Islet precursor cell (in vitro differentiated cells): ENCODE measurements around the gene ATXN7L1.

ENCODE experiments used
- DNase-seq: peaks from one replicate; pipeline ENCODE4 v3.0.0-alpha.2; 2018

The ATXN7L1 gene, protein sequence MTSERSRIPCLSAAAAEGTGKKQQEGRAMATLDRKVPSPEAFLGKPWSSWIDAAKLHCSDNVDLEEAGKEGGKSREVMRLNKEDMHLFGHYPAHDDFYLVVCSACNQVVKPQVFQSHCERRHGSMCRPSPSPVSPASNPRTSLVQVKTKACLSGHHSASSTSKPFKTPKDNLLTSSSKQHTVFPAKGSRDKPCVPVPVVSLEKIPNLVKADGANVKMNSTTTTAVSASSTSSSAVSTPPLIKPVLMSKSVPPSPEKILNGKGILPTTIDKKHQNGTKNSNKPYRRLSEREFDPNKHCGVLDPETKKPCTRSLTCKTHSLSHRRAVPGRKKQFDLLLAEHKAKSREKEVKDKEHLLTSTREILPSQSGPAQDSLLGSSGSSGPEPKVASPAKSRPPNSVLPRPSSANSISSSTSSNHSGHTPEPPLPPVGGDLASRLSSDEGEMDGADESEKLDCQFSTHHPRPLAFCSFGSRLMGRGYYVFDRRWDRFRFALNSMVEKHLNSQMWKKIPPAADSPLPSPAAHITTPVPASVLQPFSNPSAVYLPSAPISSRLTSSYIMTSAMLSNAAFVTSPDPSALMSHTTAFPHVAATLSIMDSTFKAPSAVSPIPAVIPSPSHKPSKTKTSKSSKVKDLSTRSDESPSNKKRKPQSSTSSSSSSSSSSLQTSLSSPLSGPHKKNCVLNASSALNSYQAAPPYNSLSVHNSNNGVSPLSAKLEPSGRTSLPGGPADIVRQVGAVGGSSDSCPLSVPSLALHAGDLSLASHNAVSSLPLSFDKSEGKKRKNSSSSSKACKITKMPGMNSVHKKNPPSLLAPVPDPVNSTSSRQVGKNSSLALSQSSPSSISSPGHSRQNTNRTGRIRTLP

DNA sequence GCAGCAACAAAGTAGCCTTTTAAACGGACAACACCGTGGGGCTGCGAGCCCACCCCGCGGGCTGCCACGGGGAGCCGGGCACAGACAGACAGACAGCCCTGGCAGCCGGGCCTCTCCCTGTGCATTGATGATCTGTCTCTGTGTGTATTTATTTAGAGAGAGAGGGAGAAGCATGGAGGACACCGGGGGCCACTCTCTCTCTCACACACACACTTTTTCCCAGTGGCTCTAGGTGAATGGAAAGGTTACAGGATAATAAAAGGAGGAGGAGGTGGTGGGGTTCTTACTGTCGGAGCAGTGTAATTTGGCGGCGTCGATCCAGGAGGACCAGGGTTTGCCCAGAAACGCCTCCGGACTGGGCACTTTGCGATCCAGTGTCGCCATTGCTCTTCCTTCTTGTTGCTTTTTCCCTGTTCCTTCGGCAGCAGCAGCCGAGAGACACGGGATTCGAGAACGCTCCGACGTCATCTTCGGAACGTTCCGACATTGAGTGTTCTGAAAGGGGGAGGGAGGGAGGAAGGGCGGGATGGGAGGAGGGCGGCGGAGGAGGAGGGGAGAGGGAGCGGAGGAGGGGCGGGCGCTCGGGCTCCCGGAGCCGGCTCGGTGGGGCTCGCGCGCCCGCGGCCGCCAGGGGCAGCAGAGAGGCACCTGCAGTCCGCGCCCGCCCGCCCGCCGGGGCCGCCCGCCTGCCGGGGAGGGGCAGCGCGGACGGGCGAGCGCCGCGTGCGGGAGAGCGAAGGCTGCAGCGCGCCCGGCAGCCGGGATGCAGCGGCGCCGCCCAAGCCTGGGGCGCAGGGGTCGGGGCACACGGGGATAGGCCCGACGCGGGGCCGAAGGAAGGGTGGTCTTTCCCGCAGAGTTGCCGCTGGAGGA, at the start of gene ATXN7L1:
Gene ATXN7L1, minus strand, starts transcription at position 509 of the 873 bp plus-strand sequence. Its CDS starts 41 bp downstream, at position 468.
- DNase-seq = peak; percentile 98

DNA sequence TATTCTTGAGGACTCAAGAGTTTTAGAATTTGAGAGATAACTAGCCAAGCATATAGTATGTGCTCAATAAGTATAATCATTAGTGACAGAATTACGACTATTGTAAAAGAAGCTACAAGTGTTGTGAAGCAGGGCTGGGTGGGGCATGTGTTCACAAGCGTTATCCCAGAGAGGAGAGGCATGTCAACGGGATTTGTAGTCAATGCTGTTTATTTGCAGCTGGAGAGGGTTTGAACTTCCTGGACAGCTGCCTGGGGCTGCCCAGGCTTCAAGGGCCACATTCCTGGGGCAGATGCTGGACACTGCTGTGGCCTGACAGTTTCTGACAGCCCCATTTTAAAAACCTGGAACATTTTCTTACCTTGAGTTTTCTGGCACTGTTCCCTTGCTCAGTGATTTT, 49.7 kb upstream of the ATXN7L1 start:
- DNase-seq = no peak

DNA sequence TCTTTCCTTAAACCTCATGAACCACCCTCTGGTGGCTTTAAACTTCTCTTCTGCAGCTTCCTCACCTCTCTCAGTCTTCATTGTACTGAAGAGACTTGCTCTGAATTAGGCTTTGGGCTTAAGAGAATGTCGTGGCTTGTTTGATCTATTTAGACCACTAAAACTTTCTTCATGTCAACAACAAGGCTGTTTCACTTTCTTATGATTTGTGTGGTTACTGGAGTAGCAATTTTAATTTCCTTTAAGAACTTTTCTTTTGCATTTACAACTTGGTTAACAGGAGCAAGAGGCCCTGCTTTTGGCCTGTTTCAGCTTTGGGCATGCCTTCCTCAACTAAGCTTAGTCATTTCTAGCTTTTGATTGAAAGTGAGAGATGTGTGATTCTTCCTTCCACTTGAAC, 48.5 kb upstream of the ATXN7L1 start:
- no peak for DNase-seq

DNA sequence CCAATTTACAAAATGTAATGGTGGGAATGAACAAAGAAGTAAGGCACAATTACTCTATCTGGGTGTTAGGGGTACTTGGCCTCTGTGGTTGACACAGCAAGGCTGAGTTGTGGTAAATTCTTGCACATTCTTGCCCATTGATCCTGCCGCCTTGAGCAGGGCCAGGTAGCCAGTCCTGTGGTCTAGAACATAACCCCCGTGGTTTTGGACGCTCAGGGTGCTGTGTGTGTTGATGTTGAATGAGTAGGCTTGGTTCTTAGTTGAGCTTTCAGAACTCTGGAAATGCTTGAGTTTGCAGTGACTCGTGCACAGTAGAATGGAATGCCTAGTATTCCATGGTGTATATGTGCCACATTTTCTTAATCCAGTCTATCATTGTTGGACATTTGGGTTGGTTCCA, 44.4 kb upstream of the ATXN7L1 start:
- no peak for DNase-seq

DNA sequence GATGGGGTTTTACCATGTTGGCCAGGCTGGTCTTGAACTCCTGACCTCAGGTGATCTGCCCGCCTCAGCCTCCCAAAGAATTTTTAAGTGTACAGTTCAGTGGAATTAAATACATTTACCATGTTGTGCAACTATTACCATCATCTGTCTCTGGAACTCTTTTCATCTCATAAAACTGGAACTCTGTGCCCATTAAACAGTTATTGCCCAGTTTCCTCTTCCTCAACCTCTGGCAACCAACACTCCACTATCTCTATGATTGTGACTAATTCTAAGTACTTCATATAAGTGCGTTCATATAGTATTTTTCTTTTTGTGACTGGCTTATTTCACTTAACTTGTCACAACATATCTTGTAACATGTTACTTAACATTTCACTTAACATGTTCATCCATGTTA, 41.3 kb upstream of the ATXN7L1 start:
- DNase-seq = no peak

DNA sequence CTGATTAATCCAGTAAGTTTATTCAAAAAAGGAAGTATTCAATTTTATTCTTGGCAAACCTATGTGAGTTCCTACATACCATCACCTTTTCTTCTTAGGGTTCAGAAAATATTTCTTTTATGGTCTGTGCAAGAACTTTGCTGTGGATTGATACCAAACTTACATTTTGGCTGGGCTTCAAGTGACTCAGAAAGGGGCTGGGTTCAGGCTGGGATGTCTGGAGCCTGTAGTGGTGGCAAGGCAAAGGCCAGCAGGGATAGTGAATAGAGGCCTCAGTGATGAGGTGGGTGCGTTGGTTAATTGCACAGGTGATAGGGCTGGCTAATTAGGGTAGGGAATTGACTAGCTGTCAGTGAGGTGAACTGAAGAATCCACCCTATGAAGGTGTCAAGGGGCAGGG, 40.2 kb upstream of the ATXN7L1 start:
- DNase-seq = no peak

DNA sequence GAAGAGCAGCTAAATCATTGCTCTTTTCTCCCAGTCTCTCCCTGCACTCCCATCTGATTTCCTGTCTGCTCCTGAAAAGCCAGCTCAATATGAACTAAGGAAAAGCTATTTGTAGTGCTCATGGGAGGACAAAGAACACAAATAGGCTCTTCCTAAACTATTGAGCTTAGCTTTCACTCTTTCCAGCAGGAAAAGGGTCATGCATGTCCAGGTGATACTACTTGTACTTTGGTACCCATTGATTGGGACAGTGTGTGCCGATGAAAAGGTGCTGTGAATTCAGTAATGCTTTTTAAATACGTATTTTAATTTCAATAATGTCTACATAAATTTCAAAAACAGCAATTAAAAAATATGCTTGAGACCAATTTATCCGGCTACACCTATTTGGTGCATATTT, 37.5 kb upstream of the ATXN7L1 start:
- DNase-seq = no peak

DNA sequence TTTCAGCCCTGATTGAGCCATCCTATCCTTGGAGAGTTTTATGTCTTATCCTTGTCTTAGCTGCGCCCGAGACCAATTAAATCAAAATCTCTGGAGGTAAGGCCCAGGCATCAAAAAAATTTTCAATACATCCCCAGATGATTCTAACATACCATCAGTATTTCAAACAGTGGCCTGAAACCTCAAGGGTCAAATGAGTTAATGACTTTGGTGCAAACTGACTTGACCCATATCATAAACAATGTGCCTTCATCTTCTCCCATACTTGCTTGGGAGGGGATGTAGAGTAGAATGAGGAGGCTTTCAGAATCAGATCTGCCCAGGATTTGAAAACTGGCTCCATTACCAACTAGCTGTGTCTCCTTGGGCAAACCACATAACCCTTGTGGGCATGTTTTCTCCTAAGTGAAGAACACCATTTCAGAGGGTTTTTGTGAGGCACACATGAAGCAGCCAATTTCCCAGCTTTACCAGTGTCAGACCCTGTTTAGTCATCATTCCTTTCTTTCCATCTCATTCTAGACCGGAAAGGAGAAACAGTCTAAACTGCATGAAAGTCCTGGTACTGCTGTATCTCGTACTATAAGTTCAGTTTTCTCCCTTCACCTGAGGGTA, 35.7 kb upstream of the ATXN7L1 start:
- no peak for DNase-seq

DNA sequence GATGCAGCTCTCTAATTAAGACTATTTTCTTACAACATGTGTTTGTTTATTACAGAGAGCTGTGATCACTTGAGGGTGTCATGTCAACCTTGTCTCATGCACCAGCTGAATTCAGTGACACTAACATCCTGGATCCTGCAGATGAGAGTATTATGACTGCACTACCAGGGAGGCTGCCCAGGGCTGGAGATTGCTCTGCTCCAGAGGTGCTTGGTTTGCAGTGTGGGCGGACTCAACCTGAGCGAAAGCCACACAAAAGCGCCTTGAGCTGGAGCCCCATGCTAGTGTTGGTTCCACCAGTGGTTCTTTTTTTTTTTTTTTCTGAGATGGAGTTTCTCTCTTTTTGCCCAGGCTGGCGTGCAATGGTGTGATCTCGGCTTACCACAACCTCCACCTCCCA, 33.8 kb upstream of the ATXN7L1 start:
- DNase-seq = no peak

DNA sequence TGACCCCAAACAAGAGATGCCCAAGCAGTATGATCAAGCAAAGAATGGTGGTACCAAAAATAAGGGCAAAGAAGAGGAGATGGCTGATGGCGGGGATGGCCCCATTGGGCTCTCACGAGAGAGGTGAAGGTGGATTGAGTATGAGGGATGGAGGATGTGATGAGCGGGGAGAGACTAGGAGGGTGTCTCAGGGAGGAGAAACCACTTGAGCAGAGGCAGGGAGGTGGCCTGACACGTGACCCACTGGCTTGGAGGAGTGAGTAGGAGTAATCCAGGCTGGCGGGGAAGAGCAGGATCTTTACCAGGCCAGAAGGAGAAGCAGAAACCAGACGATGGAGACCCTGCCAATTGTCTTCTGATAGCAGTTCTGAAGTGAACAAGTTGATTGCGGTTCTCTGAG, 33.3 kb upstream of the ATXN7L1 start:
- no peak for DNase-seq

DNA sequence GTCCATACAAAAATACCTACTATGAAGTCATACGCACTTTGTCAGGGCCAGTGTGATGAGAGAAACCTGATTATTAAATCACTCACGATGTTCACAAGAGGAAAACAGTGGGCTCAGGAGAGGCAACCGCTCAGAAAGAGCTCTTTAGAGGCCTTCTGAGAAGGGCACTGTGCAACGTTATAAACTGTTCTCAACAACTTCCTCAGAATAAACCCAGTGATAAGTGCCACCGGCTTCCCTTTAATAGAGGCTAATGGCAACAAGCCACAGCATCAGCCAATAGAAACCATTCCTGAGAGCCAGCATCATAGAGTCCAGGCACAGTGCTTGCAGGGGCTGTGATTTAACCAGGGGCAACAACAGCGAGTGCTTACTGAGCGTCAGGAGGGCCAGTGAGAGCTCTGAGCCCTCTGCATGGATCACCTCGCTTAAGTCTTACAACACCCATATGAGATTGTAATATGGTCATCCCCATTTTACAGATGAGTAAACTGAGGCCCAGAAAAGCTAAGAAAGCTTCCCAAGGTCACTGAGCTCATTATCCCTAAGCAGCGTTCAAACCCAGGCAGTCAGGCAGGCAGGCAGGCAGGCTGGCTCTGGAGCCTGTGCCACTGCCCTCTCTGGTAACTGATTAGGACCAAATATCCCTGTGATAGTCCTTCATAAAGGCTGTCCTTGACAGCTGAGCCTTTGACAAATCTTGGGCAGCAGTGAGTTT, 30.9 kb upstream of the ATXN7L1 start:
- DNase-seq = no peak

DNA sequence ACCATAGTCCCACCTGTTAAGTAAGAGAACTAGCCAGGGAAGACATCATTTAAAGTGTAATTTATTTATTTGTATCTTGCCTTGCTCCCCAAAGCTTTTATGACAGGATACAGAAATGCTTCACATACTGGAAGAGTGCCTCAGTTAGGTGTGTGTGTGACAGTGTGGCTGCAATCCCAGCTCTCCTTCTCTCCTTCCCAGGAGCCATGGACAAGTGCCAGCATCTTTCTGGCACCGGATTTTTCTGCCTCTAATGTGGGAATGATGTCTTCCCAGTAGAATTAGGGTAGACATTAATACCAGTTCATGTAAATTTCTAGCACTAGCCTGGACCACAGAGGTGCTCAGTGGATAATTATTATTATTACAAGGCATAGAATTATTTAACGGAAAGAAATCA, 30.3 kb upstream of the ATXN7L1 start:
- no peak for DNase-seq

DNA sequence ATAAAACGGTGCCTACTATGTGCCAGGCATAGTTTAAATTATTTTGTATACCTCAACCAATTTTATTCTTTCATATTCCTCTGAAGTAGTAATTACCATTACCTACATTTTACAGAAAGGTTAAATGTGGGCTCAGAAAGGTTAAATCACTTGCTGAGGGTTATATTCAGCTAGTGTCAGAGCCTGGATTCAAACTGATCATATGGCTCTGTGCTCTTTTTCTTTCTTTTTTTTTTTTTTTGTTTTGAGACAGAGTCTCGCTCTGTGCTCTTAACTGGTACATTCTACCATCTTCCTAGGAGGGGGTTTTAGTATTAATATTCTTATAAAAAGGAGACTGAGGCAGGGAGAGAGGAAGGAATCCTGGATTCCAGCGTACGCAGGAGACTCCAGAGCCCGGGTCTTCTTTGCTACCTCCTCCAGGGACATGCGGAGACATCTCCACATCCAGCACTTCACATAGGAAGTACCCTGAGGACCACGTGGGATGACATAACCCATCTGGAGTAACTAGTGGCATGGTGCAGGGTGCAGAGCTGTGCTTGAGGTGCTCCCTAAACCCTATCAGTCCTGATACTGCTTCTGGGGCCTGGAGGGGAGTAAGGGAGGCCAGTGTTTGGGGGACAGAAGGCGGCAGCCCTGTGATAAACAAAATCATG, 29.6 kb upstream of the ATXN7L1 start:
- DNase-seq = no peak

DNA sequence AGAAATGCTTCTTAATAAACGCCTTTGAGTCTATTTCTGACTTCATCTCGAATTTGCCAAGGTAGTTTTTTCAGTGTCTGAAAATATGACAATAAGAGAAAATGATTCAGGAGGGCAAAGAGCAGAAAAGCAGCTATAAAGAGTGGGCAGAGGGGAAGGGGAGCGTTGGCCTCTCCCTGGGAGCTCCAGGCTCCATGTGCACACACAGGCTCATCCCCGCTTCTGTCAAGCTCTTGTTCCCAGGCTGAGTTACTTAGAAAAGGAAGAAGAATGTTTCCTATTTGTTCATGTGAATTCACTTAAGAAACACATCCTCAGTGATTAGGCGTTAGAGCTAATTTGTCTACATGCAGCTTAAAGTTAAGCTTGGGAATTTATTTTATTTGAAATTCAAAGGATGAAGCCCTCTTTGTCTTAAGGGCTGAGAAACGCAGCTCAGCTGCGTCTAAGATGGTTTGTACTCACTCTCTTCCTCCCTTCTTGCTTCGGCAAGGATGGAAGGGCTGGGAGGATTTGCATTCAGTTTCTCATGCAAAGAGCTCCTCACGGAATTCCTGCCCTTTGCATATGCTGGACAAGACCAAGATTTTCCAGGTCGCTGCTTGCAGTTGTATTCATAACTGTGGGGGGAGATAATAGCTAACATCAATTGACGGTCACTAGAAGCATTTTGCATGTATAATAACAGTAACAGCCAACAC, 29.0 kb upstream of the ATXN7L1 start:
- DNase-seq = no peak

DNA sequence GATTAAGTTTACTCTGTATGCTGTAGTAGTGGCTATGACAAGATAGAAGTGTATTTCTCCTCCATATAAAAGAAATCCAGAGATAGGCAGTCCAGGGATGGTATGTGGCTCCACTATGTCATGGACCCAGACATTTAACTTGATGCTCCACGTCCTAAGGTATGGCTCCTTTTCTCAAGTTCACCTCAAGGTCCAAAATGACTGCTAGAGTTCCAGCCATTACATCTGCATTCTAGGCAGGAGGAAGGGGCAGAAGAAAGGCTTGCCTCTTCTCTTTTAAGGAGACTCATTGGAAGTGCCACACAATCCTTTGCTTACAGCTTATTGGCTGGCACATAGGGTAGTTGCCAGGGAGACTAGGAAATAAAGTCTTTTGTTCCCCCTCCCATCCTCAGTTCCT, 27.7 kb upstream of the ATXN7L1 start:
- no peak for DNase-seq

DNA sequence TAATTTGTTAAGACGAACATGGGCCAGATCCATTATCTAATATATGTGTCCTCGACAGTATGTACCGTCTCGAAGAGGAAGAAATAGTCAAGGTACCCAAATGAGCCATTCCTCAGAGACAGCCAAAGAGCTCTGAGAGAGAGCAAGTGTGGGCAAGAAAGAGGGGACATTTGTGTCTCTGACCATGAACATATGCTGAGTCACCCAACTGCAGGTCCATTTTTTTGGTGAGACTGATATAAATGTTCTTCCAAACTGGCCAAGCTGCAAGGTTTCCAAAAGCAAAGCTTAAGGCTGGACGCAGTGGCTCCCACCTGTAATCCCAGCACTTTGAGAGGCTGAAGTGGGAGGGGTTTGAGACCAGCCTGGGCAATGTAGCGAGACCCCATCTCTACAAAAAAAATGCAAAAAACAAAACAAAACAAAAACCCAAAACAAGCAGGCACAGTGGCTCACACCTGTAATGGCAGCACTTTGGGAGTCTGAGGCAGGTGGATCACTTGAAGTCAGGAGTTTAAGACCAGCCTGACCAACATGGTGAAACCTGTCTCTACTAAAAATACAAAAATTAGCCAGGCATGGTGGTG, 26.0 kb upstream of the ATXN7L1 start:
- no peak for DNase-seq

DNA sequence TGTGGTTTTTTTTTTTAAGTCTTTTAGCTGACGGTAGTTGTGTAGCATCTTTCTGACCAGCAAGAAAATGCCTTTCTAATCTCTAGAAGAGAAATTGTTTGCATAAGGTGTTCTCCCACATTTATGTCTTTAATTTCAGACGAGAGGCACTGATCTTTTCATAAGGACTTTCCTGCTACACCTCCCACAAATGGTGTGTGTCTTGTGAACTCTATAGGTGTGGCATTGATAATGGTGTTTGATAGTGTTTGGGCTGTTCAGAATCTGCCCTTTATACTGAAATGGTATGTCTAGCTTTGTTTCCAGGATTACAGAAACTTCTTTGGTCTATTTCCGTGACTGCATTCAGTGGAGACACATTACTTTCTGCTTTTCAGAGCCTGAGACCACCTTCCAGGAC, 21.6 kb upstream of the ATXN7L1 start:
- DNase-seq = no peak

DNA sequence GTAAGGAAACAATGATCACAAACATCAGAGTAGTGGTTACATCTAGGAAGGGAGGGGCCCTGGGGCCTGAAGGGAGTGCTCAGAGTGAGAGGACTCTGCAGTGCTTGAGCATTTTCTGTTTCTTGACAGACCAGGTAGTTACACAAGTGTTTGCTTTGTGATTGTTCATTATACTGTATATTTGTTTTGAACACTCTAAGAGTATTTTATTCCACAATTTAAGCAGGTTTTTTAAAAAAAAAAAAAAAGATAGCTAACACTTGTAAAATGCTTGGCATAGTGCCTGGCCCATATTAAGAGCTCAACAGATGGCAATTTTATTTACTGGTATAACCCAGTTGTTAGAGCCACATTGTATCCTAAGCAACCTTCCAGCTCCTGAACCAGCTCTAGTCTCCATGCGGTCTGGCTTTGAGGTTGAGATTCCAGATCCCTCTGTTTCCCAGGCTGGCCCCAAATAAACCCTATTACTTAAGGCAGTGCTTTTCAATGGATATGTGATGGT, 20.1 kb upstream of the ATXN7L1 start:
- no peak for DNase-seq

DNA sequence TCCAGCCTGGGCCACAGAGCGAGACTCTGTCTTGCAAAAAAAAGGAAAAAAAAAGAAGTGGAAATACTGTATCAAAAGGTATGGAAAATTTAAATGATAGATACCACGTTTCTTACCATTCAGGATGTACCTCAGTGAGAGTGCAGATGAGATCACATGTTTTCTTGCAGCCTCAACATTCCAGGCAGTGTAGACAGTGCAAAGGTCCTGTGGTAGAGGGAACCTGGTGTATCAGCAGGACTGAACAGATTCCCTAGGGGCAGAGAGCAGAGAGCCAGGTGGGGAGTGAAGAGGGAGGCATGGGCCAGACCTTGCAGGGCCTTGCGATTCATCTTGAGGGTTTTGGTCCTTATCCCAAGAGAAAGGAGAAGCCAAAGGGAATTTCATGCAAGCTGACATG, 17.7 kb upstream of the ATXN7L1 start:
- no peak for DNase-seq

DNA sequence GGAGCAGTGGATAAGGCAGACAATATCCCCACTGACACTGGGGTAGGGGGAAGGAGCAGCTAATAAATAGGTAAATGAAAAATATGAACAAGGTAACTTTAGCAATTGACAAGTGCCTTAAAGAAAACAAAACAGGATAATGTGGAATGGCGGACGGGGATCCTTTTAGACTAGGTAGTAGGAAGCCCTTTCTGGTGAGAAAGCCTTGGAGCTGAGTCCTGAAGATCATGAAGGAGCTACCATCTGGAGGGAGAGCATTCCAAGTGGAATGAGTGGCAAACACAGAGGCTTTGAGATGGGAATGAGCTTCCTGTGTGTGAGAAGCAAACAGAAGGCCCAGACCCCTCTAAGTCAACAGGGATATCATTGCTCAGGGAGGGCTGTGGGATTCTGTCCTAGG, 16.0 kb upstream of the ATXN7L1 start:
- no peak for DNase-seq
